HG02623 (cell line): ENCODE measurements around the gene SEMA3B.
"Not testable (repeated sequence)": the region's sequence is repeated elsewhere in the genome, so short reads cannot be mapped to it uniquely, and the experiment has no call there.

Experiments used
- ATAC-seq: cut with Tn5 transposase; IDR thresholded peaks from one replicate; pipeline ENCODE4 v1.9.1; 2021; ENCODE audit warnings: moderate library complexity; ENCODE audit not compliant: unreplicated experiment

The SEMA3B gene

GRCh38 chr3:50271314-50271936 is 2.5 kb downstream of the SEMA3B start:
- ATAC-seq: no peak

- ATAC-seq: not testable (repeated sequence)
These were observed 3.6 kb downstream of the SEMA3B start for GRCh38 chr3:50272538-50272910.

- peak; percentile 72 for ATAC-seq
These were observed 4.2 kb downstream of the SEMA3B start for GRCh38 chr3:50272911-50273688.

GRCh38 chr3:50273689-50274065 is 4.7 kb downstream of the SEMA3B start:
- no peak for ATAC-seq

- no peak for ATAC-seq
These were observed 5.6 kb downstream of the SEMA3B start for GRCh38 chr3:50274371-50275104.

- ATAC-seq: no peak
These were observed 6.4 kb downstream of the SEMA3B start for GRCh38 chr3:50275141-50275995.

GRCh38 chr3:50275996-50276761 is 7.2 kb downstream of the SEMA3B start:
- ATAC-seq: no peak

- ATAC-seq: no peak
These were observed 7.8 kb downstream of the SEMA3B start for GRCh38 chr3:50276762-50277101.

GRCh38 chr3:50278123-50278879 is 9.4 kb downstream of the SEMA3B start:
- no peak for ATAC-seq

- no peak for ATAC-seq
These were observed 9.9 kb downstream of the SEMA3B start, which contains the start of gene LSMEM2 for GRCh38 chr3:50278880-50279224. TSS of gene LSMEM2 (plus strand) at chr3:50279087. CDS start at chr3:50279114, 27 bp downstream.

GRCh38 chr3:50279255-50280016 is 10.5 kb downstream of the SEMA3B start:
- ATAC-seq: no peak

- not testable (repeated sequence) for ATAC-seq
These were observed 15.2 kb downstream of the SEMA3B start for GRCh38 chr3:50284121-50284520.

GRCh38 chr3:50286322-50287227 is 17.6 kb downstream of the SEMA3B start:
- ATAC-seq: no peak

GRCh38 chr3:50287262-50287661 is 18.3 kb downstream of the SEMA3B start:
- ATAC-seq: no peak

GRCh38 chr3:50288387-50289007 is 19.6 kb downstream of the SEMA3B start:
- no peak for ATAC-seq

GRCh38 chr3:50289130-50289529 is 20.2 kb downstream of the SEMA3B start:
- no peak for ATAC-seq

GRCh38 chr3:50290161-50290641 is 21.3 kb downstream of the SEMA3B start:
- no peak for ATAC-seq
